HepG2 (cell line): ENCODE results near the gene KRT36. TPM values are rescaled to one million over a fixed set of nuclear protein-coding genes. Genes with fewer than 3 reads are reported as not detected.

ENCODE experiments used
- CHCHD3 ChIP-seq: sonication (generic); formaldehyde crosslinking; IDR thresholded peaks from 2 replicates; pipeline ENCODE4 v1.8.0; 2022; ENCODE audit warnings: mild to moderate bottlenecking, missing genetic modification reagents, moderate library complexity
- HINFP ChIP-seq: sonication (generic); formaldehyde crosslinking; IDR thresholded peaks from 2 replicates; pipeline ENCODE4 v1.4.0; 2020; ENCODE audit warnings: low read depth, mild to moderate bottlenecking, missing genetic modification reagents
- HIVEP1 ChIP-seq: sonication (generic); formaldehyde crosslinking; IDR thresholded peaks from 2 replicates; pipeline ENCODE4 v1.4.0; 2020; ENCODE audit warnings: mild to moderate bottlenecking, missing genetic modification reagents
- HOXD1 ChIP-seq: sonication (generic); formaldehyde crosslinking; IDR thresholded peaks from 2 replicates; pipeline ENCODE4 v1.5.0; 2020; ENCODE audit warnings: missing genetic modification reagents
- LCORL ChIP-seq, 2 experiments: fragments of 450-650 bp in 1 of 2; sonication (generic) in 1 of 2; formaldehyde crosslinking in 1 of 2; IDR thresholded peaks; 2 replicates each; pipeline versions ENCODE4 v1.5.0 to v1.6.1; 2017 to 2020; ENCODE audit warnings: antibody characterized with exemption in 1 of 2, missing genetic modification reagents in 1 of 2
- MATR3 ChIP-seq: sonication (generic); formaldehyde crosslinking; IDR thresholded peaks from 2 replicates; pipeline ENCODE4 v1.4.0; 2020; ENCODE audit warnings: missing genetic modification reagents
- MBNL3 ChIP-seq: fragments of 250-450 bp; sonication (Bioruptor Pico); conservative IDR thresholded peaks from 2 replicates; pipeline ENCODE4 v1.8.0; 2022; ENCODE audit warnings: mild to moderate bottlenecking, inconsistent platforms
- MXI1 ChIP-seq: IDR thresholded peaks from 3 replicates; pipeline ENCODE4 v1.6.1; 2012; ENCODE audit warnings: low read depth, low read length, inconsistent platforms, borderline replicate concordance
- NCOA2 ChIP-seq: sonication (generic); formaldehyde crosslinking; IDR thresholded peaks from 2 replicates; pipeline ENCODE4 v1.8.0; 2022; ENCODE audit warnings: inconsistent platforms
- NR2C2 ChIP-seq: sonication (generic); formaldehyde crosslinking; IDR thresholded peaks from 2 replicates; pipeline ENCODE4 v1.4.0; 2020; ENCODE audit warnings: missing genetic modification reagents, mild to moderate bottlenecking, moderate library complexity, borderline replicate concordance
- PCBP1 ChIP-seq: fragments of 200-400 bp; formaldehyde crosslinking; IDR thresholded peaks from 2 replicates; pipeline ENCODE4 v1.6.1; 2017; ENCODE audit warnings: mild to moderate bottlenecking, low read depth, low read length, borderline replicate concordance
- WIZ ChIP-seq: sonication (generic); formaldehyde crosslinking; IDR thresholded peaks from 2 replicates; pipeline ENCODE4 v1.5.1; 2020; ENCODE audit warnings: mild to moderate bottlenecking, missing genetic modification reagents
- YEATS2 ChIP-seq: sonication (generic); formaldehyde crosslinking; IDR thresholded peaks from 2 replicates; pipeline ENCODE4 v1.4.0; 2020; ENCODE audit warnings: missing genetic modification reagents, borderline replicate concordance
- ZEB1 ChIP-seq: IDR thresholded peaks from 2 replicates; pipeline ENCODE4 v1.6.1; 2012; ENCODE audit warnings: mild to moderate bottlenecking, low read depth, inconsistent platforms; ENCODE audit not compliant: insufficient replicate concordance
- ZFYVE20 ChIP-seq: sonication (generic); formaldehyde crosslinking; IDR thresholded peaks from 2 replicates; pipeline ENCODE4 v1.8.0; 2023; ENCODE audit warnings: low read depth, mild to moderate bottlenecking, moderate library complexity, missing genetic modification reagents, borderline replicate concordance
- ZMYM3 ChIP-seq: sonication (generic); formaldehyde crosslinking; IDR thresholded peaks from 2 replicates; pipeline ENCODE4 v1.5.1; 2020; ENCODE audit warnings: mild to moderate bottlenecking, missing genetic modification reagents
- ZNF160 ChIP-seq: sonication (generic); formaldehyde crosslinking; IDR thresholded peaks from 2 replicates; pipeline ENCODE4 v1.8.0; 2022; ENCODE audit warnings: mild to moderate bottlenecking, inconsistent platforms, missing genetic modification reagents
- ZNF337 ChIP-seq: sonication (generic); formaldehyde crosslinking; IDR thresholded peaks from 2 replicates; pipeline ENCODE4 v1.5.1; 2020; ENCODE audit warnings: missing genetic modification reagents, low read depth, mild to moderate bottlenecking, borderline replicate concordance
- ZNF569 ChIP-seq: sonication (generic); formaldehyde crosslinking; IDR thresholded peaks from 2 replicates; pipeline ENCODE4 v1.5.0; 2020; ENCODE audit warnings: mild to moderate bottlenecking, missing genetic modification reagents, moderate library complexity, borderline replicate concordance
- polyA plus RNA-seq, 8 experiments: library from polyadenylated mRNA; depleted of rRNA in 3 of 8; stranded (reverse) in 7 of 8; unstranded in 1 of 8; fragments of >200 nt; fragmentation: Illumina TruSeq in 4 of 8; extraction: Trizol in 4 of 8; gene quantifications; 2 replicates each; pipeline versions ENCODE4 v1.2.1 to v1.2.3, GENCODE V29; 2011 to 2016; ENCODE audit warnings: low read depth in 4 of 8, missing spikeins in 1 of 8, mixed read lengths in 1 of 8; ENCODE audit not compliant: insufficient read depth in 1 of 8
- total RNA-seq, 5 experiments: library from RNA; depleted of rRNA; stranded (reverse); fragments of >200 nt; fragmentation: Illumina TruSeq; extraction: Trizol; gene quantifications; 2 replicates each; pipeline ENCODE4 v1.2.3, GENCODE V29; 2016; ENCODE audit warnings: low read depth in 1 of 5
- TF ChIP-seq, protein P1 (sequence below): sonication (generic); formaldehyde crosslinking; IDR thresholded peaks from 2 replicates; pipeline ENCODE4 v1.4.0; 2020; ENCODE audit warnings: low read depth, missing genetic modification reagents
- TF ChIP-seq, protein P2 (sequence below): IDR thresholded peaks from 2 replicates; pipeline ENCODE4 v1.6.1; 2016; ENCODE audit warnings: control low read depth

KRT36 gene
- total and polyA plus RNA-seq, 2 of the 13 experiments (the other 11 are each of a cell fraction or from before 2014, with no cell fraction given) = not detected

- TF ChIP-seq, protein P1, sequence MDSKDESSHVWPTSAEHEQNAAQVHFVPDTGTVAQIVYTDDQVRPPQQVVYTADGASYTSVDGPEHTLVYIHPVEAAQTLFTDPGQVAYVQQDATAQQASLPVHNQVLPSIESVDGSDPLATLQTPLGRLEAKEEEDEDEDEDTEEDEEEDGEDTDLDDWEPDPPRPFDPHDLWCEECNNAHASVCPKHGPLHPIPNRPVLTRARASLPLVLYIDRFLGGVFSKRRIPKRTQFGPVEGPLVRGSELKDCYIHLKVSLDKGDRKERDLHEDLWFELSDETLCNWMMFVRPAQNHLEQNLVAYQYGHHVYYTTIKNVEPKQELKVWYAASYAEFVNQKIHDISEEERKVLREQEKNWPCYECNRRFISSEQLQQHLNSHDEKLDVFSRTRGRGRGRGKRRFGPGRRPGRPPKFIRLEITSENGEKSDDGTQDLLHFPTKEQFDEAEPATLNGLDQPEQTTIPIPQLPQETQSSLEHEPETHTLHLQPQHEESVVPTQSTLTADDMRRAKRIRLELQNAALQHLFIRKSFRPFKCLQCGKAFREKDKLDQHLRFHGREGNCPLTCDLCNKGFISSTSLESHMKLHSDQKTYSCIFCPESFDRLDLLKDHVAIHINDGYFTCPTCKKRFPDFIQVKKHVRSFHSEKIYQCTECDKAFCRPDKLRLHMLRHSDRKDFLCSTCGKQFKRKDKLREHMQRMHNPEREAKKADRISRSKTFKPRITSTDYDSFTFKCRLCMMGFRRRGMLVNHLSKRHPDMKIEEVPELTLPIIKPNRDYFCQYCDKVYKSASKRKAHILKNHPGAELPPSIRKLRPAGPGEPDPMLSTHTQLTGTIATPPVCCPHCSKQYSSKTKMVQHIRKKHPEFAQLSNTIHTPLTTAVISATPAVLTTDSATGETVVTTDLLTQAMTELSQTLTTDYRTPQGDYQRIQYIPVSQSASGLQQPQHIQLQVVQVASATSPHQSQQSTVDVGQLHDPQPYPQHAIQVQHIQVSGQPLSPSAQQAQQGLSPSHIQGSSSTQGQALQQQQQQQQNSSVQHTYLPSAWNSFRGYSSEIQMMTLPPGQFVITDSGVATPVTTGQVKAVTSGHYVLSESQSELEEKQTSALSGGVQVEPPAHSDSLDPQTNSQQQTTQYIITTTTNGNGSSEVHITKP (CRISPR knock-in tag) = no peak
- TF ChIP-seq HOXD1 (no peak), ZFYVE20 (no peak), ZNF569 (CRISPR knock-in tag) (peak; percentile 68; the same call in 1 of the 2 replicates), WIZ (CRISPR knock-in tag) (no peak), NR2C2 (CRISPR knock-in tag) (no peak), HIVEP1 (CRISPR knock-in tag) (peak; percentile 40; the same call in 1 of the 2 replicates), MXI1 (no peak), ZMYM3 (CRISPR knock-in tag) (no peak), MATR3 (CRISPR knock-in tag) (no peak), MBNL3 (CRISPR knock-in tag) (no peak), PCBP1 (no peak), HINFP (CRISPR knock-in tag) (no peak), ZNF337 (CRISPR knock-in tag) (no peak), NCOA2 (CRISPR knock-in tag) (no peak), ZNF160 (no peak), LCORL (IDR thresholded peaks at IDR 0.05) (no peak), LCORL (CRISPR knock-in tag; IDR thresholded peaks at IDR 0.05) (0 out of 2 replicates have a peak, but pooled peaks have one; percentile 11), YEATS2 (CRISPR knock-in tag) (0 out of 2 replicates have a peak, but pooled peaks have one; percentile 2), ZEB1 (peak; percentile 5), CHCHD3 (CRISPR knock-in tag) (no peak)
- TF ChIP-seq, protein P2, sequence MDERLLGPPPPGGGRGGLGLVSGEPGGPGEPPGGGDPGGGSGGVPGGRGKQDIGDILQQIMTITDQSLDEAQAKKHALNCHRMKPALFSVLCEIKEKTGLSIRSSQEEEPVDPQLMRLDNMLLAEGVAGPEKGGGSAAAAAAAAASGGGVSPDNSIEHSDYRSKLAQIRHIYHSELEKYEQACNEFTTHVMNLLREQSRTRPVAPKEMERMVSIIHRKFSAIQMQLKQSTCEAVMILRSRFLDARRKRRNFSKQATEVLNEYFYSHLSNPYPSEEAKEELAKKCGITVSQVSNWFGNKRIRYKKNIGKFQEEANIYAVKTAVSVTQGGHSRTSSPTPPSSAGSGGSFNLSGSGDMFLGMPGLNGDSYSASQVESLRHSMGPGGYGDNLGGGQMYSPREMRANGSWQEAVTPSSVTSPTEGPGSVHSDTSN (CRISPR knock-in tag) = no peak
Measured at GRCh38 chr17:41527063-41528023, 37.6 kb upstream of the KRT36 start (continued).
